ENCODE data around the gene IL26. TPM values are rescaled to one million over a fixed set of nuclear protein-coding genes. Genes with fewer than 3 reads are reported as not detected.
"Not testable (repeated sequence)": the region's sequence is repeated elsewhere in the genome, so short reads cannot be mapped to it uniquely, and the experiment has no call there.

IL26 gene
- total and polyA plus RNA-seq, 7 donors = not detected

GRCh38 chr12:68178184-68178583 lies 47.4 kb downstream of the IL26 start:
- H3K4me1 ChIP-seq = no peaks in the 10 kb centered on the region
- no peak overlapping the region for H3K4me3 ChIP-seq
- intact Hi-C loops (cut with DNase I) = no loop called here
- H3K27ac ChIP-seq = no peak overlapping the region
- no peaks in the 10 kb centered on the region for H3K27me3 ChIP-seq (ENCODE audit: insufficient read depth in 3 of 3, low read length in 2 of 3)
- DNase-seq (no peak), ATAC-seq (peak in 2 of 4 donors; percentile 62 to 66)
- no peak for TF ChIP-seq CTCF (IDR thresholded peaks at IDR 0.05)
- H3K36me3 ChIP-seq (ENCODE audit: insufficient read depth in 1 of 2, low read depth in 1 of 2) = no peaks in the 10 kb centered on the region
- H3K9me3 ChIP-seq = no peaks in the 10 kb centered on the region

- TF ChIP-seq CTCF (IDR thresholded peaks at IDR 0.05) = no peak
- no peak for DNase-seq
- H3K27me3 ChIP-seq (ENCODE audit: insufficient read depth in 3 of 3, low read length in 2 of 3) = no peaks in the 10 kb centered on the region
- no peak for ATAC-seq
- H3K4me3 ChIP-seq = no peak overlapping the region
- H3K9me3 ChIP-seq = no peaks in the 10 kb centered on the region
- intact Hi-C loops (cut with DNase I) = no loop called here
- no peak overlapping the region for H3K27ac ChIP-seq
- H3K36me3 ChIP-seq (ENCODE audit: insufficient read depth in 1 of 2, low read depth in 1 of 2) = no peaks in the 10 kb centered on the region
- no peaks in the 10 kb centered on the region for H3K4me1 ChIP-seq
- WGBS, 3 donors = 87 to 92% (median 92%) methylated on average over 2 of the region's 2 CpGs
Measured at GRCh38 chr12:68177562-68177961, 48.0 kb downstream of the IL26 start.

DNA sequence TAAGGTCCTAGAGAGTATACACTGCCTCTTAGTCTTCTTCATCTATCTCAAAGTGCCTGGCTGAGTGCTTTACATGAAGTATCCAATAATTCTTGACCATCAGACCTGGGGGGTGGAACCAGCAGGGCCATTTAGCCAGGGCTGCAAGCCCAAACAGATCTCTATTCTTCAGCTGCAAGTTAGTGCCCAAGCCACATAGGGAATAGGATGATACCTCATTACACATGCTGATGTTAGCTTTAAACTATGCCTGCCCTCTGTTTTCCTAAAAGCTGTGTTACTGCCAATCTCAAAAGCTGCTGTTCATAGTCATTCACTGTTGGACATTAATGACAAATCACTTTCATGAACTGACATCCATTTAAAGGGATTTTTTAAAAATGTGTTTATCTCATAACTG lies 49.4 kb downstream of the IL26 start:
- DNase-seq (no peak), ATAC-seq (peak in 1 of 4 donors; percentile 21)
- TF ChIP-seq CTCF (IDR thresholded peaks at IDR 0.05) = no peak
- intact Hi-C loops (cut with DNase I) = no loop called here
- Histone ChIP-seq H3K9me3 (no peaks in the 10 kb centered on the region), H3K27me3 (ENCODE audit: insufficient read depth in 3 of 3, low read length in 2 of 3) (no peaks in the 10 kb centered on the region), H3K27ac (no peak overlapping the region), H3K4me3 (no peak overlapping the region), H3K36me3 (ENCODE audit: insufficient read depth in 1 of 2, low read depth in 1 of 2) (no peaks in the 10 kb centered on the region), H3K4me1 (no peaks in the 10 kb centered on the region)

- no peak overlapping the region for H3K4me3 ChIP-seq
- no peaks in the 10 kb centered on the region for H3K9me3 ChIP-seq
- intact Hi-C loops (cut with DNase I) = no loop called here
- DNase-seq = no peak
- no peak for ATAC-seq
- 42 to 54% (median 47%) methylated on average over 4 of the region's 4 CpGs for WGBS, 3 donors
- no peaks in the 10 kb centered on the region for H3K36me3 ChIP-seq (ENCODE audit: insufficient read depth in 1 of 2, low read depth in 1 of 2)
- H3K27me3 ChIP-seq (ENCODE audit: insufficient read depth in 3 of 3, low read length in 2 of 3) = no peaks in the 10 kb centered on the region
- no peaks in the 10 kb centered on the region for H3K4me1 ChIP-seq
- no peak for TF ChIP-seq CTCF (IDR thresholded peaks at IDR 0.05)
- H3K27ac ChIP-seq = no peak overlapping the region
Measured at GRCh38 chr12:68175557-68176061, 50.0 kb downstream of the IL26 start.

- intact Hi-C loops (cut with DNase I); H3K27ac ChIP-seq; H3K36me3 ChIP-seq (ENCODE audit: insufficient read depth in 1 of 2, low read depth in 1 of 2); DNase-seq; H3K4me1 ChIP-seq; ATAC-seq; H3K9me3 ChIP-seq; H3K4me3 ChIP-seq; H3K27me3 ChIP-seq (ENCODE audit: insufficient read depth in 3 of 3, low read length in 2 of 3): not testable (repeated sequence)
- 92 to 94% (median 94%) methylated on average over 3 of the region's 3 CpGs for WGBS, 3 donors
Measured at GRCh38 chr12:68174761-68175160, 50.8 kb downstream of the IL26 start.
